ENCODE results near the gene RAB40A. TPM values are rescaled to one million over a fixed set of nuclear protein-coding genes. Genes with fewer than 3 reads are reported as not detected.

RAB40A gene
- total RNA-seq, 1 experiment from 2014 or later, result 1.0 TPM

DNA sequence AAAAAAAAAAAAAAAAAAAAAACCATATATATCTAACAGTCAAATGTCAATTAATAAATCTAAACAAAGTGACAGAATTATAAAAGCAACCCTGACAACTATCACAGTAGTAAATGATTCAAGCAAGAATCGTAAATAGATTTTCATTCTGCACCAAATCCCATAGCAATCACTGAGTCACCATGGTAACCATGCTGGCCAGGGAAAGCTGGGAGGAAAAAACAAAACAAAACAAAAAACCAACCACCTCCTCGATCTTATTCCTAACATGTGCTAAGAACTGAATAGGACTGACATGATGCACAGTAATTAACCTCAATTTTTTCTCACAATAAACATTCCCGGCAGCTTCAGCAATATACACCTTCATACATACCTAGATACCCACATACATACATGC, 30.6 kb upstream of the RAB40A start:
- H3K4me2 ChIP-seq, result no peak overlapping the region
- H4K20me1 ChIP-seq (ENCODE audit: insufficient read depth), result no peaks in the 10 kb centered on the region
- H3K27ac ChIP-seq, result no peak overlapping the region
- no peak overlapping the region for H3K4me3 ChIP-seq
- POLR2A ChIA-PET (ENCODE audit: unreplicated experiment), result interaction anchor here (0.6 kb wide), 1 partner anchor 88 kb away, joined by 6 read pairs; no protein-coding TSS in a partner anchor
- H3K9me2 ChIP-seq (ENCODE audit: insufficient read depth), result no peaks in the 10 kb centered on the region
- intact Hi-C loops (cut with micrococcal nuclease; ENCODE audit: unreplicated experiment), result loop anchor here (5.0 kb wide), 1 partner anchor 137 kb away; the partner anchor contains the start of gene MORF4L2
- no peak overlapping the region for H2AFZ ChIP-seq
- H3K27me3 ChIP-seq (ENCODE audit: insufficient read depth, low read depth), result no peaks in the 10 kb centered on the region
- no peaks in the 10 kb centered on the region for H3K79me2 ChIP-seq (ENCODE audit: low read depth)
- H3K9me3 ChIP-seq (ENCODE audit: insufficient read depth, low read depth), result no peaks in the 10 kb centered on the region; the same call in 1 of the 2 replicates
- no peak for DNase-seq
- H3F3A ChIP-seq (ENCODE audit: insufficient read depth, low read depth), result no peaks in the 10 kb centered on the region
- H3K36me3 ChIP-seq (ENCODE audit: low read depth), result no peaks in the 10 kb centered on the region
- no TSS peak for BruUV-seq (replicated peaks)
- TF ChIP-seq CTCF (conservative IDR thresholded peaks at IDR 0.05), result no peak
- no peak for TF ChIP-seq EZH2 (IDR thresholded peaks at IDR 0.05; ENCODE audit: low read depth)
- CTCF ChIA-PET, result no interaction called here
- H3K4me1 ChIP-seq (replicated peaks; ENCODE audit: insufficient read depth), result peaks cover 6% of the 10 kb centered on the region; the same call in 1 of the 2 replicates

DNA sequence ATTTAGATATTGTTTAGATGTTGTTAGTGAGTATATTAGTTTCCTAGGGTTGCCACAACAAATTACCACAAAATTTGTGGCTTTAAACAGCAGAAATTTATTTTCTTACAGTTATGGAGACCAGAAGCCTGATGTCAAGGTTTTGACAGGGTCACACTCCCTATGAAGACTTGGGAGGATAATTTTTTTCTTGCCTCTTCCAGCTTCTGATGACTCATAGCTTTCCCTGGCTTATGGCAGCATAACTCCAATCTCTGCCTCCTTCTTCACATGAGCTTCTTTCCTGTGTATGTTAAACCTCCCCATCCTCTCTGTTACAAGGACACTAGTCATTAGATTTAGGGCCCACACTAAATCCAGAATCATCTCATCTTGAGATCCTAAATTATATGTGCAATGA, 20.9 kb upstream of the RAB40A start:
- H3K79me2 ChIP-seq (ENCODE audit: low read depth), result no peaks in the 10 kb centered on the region
- no peak overlapping the region for H2AFZ ChIP-seq
- POLR2A ChIA-PET (ENCODE audit: unreplicated experiment), result no interaction called here
- no peaks in the 10 kb centered on the region for H3K9me2 ChIP-seq (ENCODE audit: insufficient read depth)
- H3F3A ChIP-seq (ENCODE audit: insufficient read depth, low read depth), result 0 out of 2 replicates have a peak, but pooled peaks cover 4% of the 10 kb centered on the region
- H3K36me3 ChIP-seq (ENCODE audit: low read depth), result no peaks in the 10 kb centered on the region
- TF ChIP-seq CTCF (conservative IDR thresholded peaks at IDR 0.05), result no peak
- no peak for TF ChIP-seq EZH2 (IDR thresholded peaks at IDR 0.05; ENCODE audit: low read depth)
- no peak for DNase-seq
- H3K4me1 ChIP-seq (replicated peaks; ENCODE audit: insufficient read depth), result 0 out of 2 replicates have a peak, but pooled peaks cover 10% of the 10 kb centered on the region
- H3K4me3 ChIP-seq, result no peak overlapping the region
- no peak overlapping the region for H3K4me2 ChIP-seq
- H3K9me3 ChIP-seq (ENCODE audit: insufficient read depth, low read depth), result no peaks in the 10 kb centered on the region; the same call in 1 of the 2 replicates
- intact Hi-C loops (cut with micrococcal nuclease; ENCODE audit: unreplicated experiment), result no loop called here
- CTCF ChIA-PET, result no interaction called here
- no peak overlapping the region for H3K27ac ChIP-seq
- no peaks in the 10 kb centered on the region for H4K20me1 ChIP-seq (ENCODE audit: insufficient read depth)
- no TSS peak for BruUV-seq (replicated peaks)
- no peaks in the 10 kb centered on the region for H3K27me3 ChIP-seq (ENCODE audit: insufficient read depth, low read depth)

DNA sequence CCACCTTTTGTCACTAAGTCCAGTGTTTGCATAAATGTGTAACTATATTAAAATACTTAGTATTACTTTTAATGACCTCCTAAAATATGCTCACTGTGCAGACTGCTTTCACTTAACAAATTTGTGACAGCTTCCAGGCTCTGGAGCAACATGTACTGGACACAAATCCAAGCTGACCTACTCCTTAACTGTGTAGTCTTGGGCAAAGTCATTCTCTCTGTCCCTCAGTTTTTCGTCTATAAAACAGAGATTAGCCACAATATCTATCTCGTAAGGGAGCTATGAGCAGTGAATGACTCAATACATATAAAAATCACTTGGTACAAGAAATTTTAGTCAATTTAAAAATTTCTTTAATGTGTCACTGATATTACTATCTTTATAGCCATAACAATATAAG, 20.4 kb upstream of the RAB40A start:
- no TSS peak for BruUV-seq (replicated peaks)
- ChIA-PET POLR2A (ENCODE audit: unreplicated experiment) (no interaction called here), CTCF (no interaction called here)
- Histone ChIP-seq H3K36me3 (ENCODE audit: low read depth) (no peaks in the 10 kb centered on the region), H3K27me3 (ENCODE audit: insufficient read depth, low read depth) (no peaks in the 10 kb centered on the region), H3K4me2 (no peak overlapping the region), H3K9me2 (ENCODE audit: insufficient read depth) (no peaks in the 10 kb centered on the region), H3F3A (ENCODE audit: insufficient read depth, low read depth) (0 out of 2 replicates have a peak, but pooled peaks cover 4% of the 10 kb centered on the region), H3K4me3 (no peak overlapping the region), H3K79me2 (ENCODE audit: low read depth) (no peaks in the 10 kb centered on the region), H3K9me3 (ENCODE audit: insufficient read depth, low read depth) (no peaks in the 10 kb centered on the region), H3K4me1 (replicated peaks; ENCODE audit: insufficient read depth) (0 out of 2 replicates have a peak, but pooled peaks cover 10% of the 10 kb centered on the region), H2AFZ (no peak overlapping the region), H4K20me1 (ENCODE audit: insufficient read depth) (no peaks in the 10 kb centered on the region), H3K27ac (no peak overlapping the region)
- intact Hi-C loops (cut with micrococcal nuclease; ENCODE audit: unreplicated experiment), result no loop called here
- no peak for DNase-seq
- TF ChIP-seq EZH2 (IDR thresholded peaks at IDR 0.05; ENCODE audit: low read depth), result no peak
- no peak for TF ChIP-seq CTCF (conservative IDR thresholded peaks at IDR 0.05)

Data from PC-9 (cell line).